RPMI8226 (cell line): ENCODE measurements around the gene GGCT.
"Not testable (repeated sequence)": the region's sequence is repeated elsewhere in the genome, so short reads cannot be mapped to it uniquely, and the experiment has no call there.

Experiments
- DNase-seq: peaks from one replicate; pipeline ENCODE4 v3.0.0-alpha.2; 2015

Gene GGCT

GRCh38 chr7:30504301-30505173 is at the start of gene GGCT:
Gene GGCT (minus strand): TSS chr7:30504829. CDS start chr7:30504709, 120 bp downstream.
- DNase-seq = peak; percentile 99

GRCh38 chr7:30553546-30553945 is 48.9 kb upstream of the GGCT start:
- no peak for DNase-seq

- no peak for DNase-seq
Observed at GRCh38 chr7:30553141-30553540, 48.5 kb upstream of the GGCT start.

GRCh38 chr7:30552330-30552729 is 47.7 kb upstream of the GGCT start:
- no peak for DNase-seq

GRCh38 chr7:30549931-30550493 is 45.4 kb upstream of the GGCT start:
- DNase-seq = no peak

GRCh38 chr7:30548845-30549244 is 44.2 kb upstream of the GGCT start:
- DNase-seq = peak; percentile 60

- DNase-seq = no peak
Observed at GRCh38 chr7:30546596-30546995, 42.0 kb upstream of the GGCT start.

GRCh38 chr7:30545791-30546555 is 41.3 kb upstream of the GGCT start:
- DNase-seq = no peak

GRCh38 chr7:30543813-30544525 is 39.3 kb upstream of the GGCT start:
- DNase-seq = no peak

- not testable (repeated sequence) for DNase-seq
Observed at GRCh38 chr7:30543115-30543514, 38.5 kb upstream of the GGCT start.

GRCh38 chr7:30533886-30534285 is 29.3 kb upstream of the GGCT start:
- DNase-seq = no peak

- DNase-seq = no peak
Observed at GRCh38 chr7:30531286-30531685, 26.7 kb upstream of the GGCT start.

- no peak for DNase-seq
Observed at GRCh38 chr7:30530373-30530772, 25.7 kb upstream of the GGCT start.

- DNase-seq = no peak
Observed at GRCh38 chr7:30528779-30529178, 24.1 kb upstream of the GGCT start.

- DNase-seq = not testable (repeated sequence)
Observed at GRCh38 chr7:30527297-30527696, 22.7 kb upstream of the GGCT start.

- no peak for DNase-seq
Observed at GRCh38 chr7:30526163-30526562, 21.5 kb upstream of the GGCT start.

- DNase-seq = no peak
Observed at GRCh38 chr7:30525429-30525828, 20.8 kb upstream of the GGCT start.

GRCh38 chr7:30524545-30524944 is 19.9 kb upstream of the GGCT start:
- peak; percentile 16 for DNase-seq

GRCh38 chr7:30523466-30523865 is 18.8 kb upstream of the GGCT start:
- DNase-seq = no peak

- no peak for DNase-seq
Observed at GRCh38 chr7:30522159-30522558, 17.5 kb upstream of the GGCT start.

GRCh38 chr7:30521532-30521931 is 16.9 kb upstream of the GGCT start:
- DNase-seq = peak; percentile 12

GRCh38 chr7:30519122-30519521 is 14.5 kb upstream of the GGCT start:
- DNase-seq = no peak

- DNase-seq = no peak
Observed at GRCh38 chr7:30515761-30516160, 11.1 kb upstream of the GGCT start.
